ENCODE data around the gene FGD6.

GRCh38 chr12:95202691-95203486 lies 14.4 kb downstream of the FGD6 start:
- TF ChIP-seq JUND (IDR thresholded peaks at IDR 0.05): no peak
- TF ChIP-seq EZH2phosphoT487 (IDR thresholded peaks at IDR 0.05; ENCODE audit: borderline replicate concordance): no peak
- no peak for TF ChIP-seq CEBPB (IDR thresholded peaks at IDR 0.05; ENCODE audit: low read depth)
- TF ChIP-seq, protein P1, sequence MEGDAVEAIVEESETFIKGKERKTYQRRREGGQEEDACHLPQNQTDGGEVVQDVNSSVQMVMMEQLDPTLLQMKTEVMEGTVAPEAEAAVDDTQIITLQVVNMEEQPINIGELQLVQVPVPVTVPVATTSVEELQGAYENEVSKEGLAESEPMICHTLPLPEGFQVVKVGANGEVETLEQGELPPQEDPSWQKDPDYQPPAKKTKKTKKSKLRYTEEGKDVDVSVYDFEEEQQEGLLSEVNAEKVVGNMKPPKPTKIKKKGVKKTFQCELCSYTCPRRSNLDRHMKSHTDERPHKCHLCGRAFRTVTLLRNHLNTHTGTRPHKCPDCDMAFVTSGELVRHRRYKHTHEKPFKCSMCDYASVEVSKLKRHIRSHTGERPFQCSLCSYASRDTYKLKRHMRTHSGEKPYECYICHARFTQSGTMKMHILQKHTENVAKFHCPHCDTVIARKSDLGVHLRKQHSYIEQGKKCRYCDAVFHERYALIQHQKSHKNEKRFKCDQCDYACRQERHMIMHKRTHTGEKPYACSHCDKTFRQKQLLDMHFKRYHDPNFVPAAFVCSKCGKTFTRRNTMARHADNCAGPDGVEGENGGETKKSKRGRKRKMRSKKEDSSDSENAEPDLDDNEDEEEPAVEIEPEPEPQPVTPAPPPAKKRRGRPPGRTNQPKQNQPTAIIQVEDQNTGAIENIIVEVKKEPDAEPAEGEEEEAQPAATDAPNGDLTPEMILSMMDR (IDR thresholded peaks at IDR 0.05 in 2 of 3, conservative IDR thresholded peaks at IDR 0.05 in 1 of 3; ENCODE audit: borderline replicate concordance in 1 of 3, insufficient read depth in 1 of 3, low read depth in 2 of 3, low read length in 2 of 3): no peak
- no peak for TF ChIP-seq EZH2 (IDR thresholded peaks at IDR 0.05)
